GM12891 (cell line): Measurements from ENCODE around the gene KRTAP12-3.
"Not testable (repeated sequence)": the region's sequence is repeated elsewhere in the genome, so short reads cannot be mapped to it uniquely, and the experiment has no call there.

Source experiments
- DNase-seq: peaks from one replicate; pipeline ENCODE4 v3.0.0; 2011; ENCODE audit warnings: low spot score; ENCODE audit not compliant: insufficient read length
- FAIRE-seq: peaks from 2 replicates; lab custom pipeline; 2011; peaks lifted over from hg19 to GRCh38; lab: Jason Lieb, UNC
- PAX5 ChIP-seq: IDR thresholded peaks from 2 replicates; pipeline ENCODE4 v1.6.1; 2011; ENCODE audit warnings: low read length, moderate library complexity, mild to moderate bottlenecking; ENCODE audit not compliant: insufficient read depth, severe bottlenecking
- POLR2A ChIP-seq: IDR thresholded peaks from 2 replicates; pipeline ENCODE4 v1.6.1; 2011; ENCODE audit warnings: low read depth, low read length, control low read depth
- POLR2AphosphoS5 ChIP-seq: IDR thresholded peaks from 2 replicates; pipeline ENCODE4 v1.6.1; 2011; ENCODE audit warnings: low read depth, low read length, control low read depth
- POU2F2 ChIP-seq: IDR thresholded peaks from 2 replicates; pipeline ENCODE4 v1.6.1; 2011; ENCODE audit warnings: low read depth, mild to moderate bottlenecking, control low read depth, low read length, moderate library complexity
- SPI1 ChIP-seq: IDR thresholded peaks from 2 replicates; pipeline ENCODE4 v1.6.1; 2011; ENCODE audit warnings: low read depth, low read length, control low read depth
- TAF1 ChIP-seq: IDR thresholded peaks from 2 replicates; pipeline ENCODE4 v1.6.1; 2011; ENCODE audit warnings: low read depth, low read length, control low read depth

The KRTAP12-3 gene

GRCh38 chr21:44686000-44686781, 28.5 kb downstream of the KRTAP12-3 start:
- DNase-seq (no peak), FAIRE-seq (no peak)
- no peak for TF ChIP-seq POU2F2

DNA sequence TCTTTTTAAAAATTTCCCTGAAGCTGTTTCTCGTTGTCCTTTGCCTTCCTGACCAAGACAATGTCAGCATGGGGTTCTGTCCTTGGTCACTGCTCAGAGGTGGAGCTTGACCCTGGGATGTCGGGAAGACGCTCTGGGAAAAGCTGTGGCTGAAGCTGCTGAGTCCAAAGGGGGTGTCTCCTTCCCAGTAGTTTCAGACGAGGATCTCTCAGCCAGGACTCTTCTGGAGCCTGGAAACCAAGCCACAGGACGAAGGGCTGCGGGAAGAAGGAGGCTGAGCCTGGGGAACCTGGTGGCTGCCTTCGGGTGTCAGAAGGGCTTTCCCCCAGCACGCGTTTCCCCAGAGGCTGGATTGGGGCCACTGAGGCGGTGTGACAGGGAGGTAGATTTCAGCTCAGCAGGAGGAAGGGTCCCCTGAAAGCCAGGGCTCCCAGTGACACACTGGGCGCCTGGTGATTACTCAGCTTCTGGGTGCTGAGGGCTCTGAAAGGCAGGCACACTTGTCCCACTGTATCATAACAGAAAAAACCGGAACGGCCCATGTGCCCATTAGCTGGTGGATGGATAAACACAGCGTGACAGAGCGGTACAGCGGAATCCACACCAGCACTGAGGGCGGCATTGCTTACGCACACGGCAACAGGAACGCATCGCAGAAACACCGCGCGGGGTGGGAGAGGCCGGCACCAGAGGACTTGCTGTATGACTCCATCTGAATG, 29.3 kb downstream of the KRTAP12-3 start:
- FAIRE-seq (no peak), DNase-seq (no peak)
- TF ChIP-seq SPI1: no peak
- TF ChIP-seq POLR2AphosphoS5: no peak
- no peak for TF ChIP-seq TAF1
- TF ChIP-seq PAX5: no peak
- TF ChIP-seq POLR2A: no peak
- no peak for TF ChIP-seq POU2F2

- no peak for TF ChIP-seq TAF1
- no peak for TF ChIP-seq POU2F2
- DNase-seq: no peak
- no peak for FAIRE-seq
These were observed 29.9 kb downstream of the KRTAP12-3 start for GRCh38 chr21:44687671-44688070.

DNA sequence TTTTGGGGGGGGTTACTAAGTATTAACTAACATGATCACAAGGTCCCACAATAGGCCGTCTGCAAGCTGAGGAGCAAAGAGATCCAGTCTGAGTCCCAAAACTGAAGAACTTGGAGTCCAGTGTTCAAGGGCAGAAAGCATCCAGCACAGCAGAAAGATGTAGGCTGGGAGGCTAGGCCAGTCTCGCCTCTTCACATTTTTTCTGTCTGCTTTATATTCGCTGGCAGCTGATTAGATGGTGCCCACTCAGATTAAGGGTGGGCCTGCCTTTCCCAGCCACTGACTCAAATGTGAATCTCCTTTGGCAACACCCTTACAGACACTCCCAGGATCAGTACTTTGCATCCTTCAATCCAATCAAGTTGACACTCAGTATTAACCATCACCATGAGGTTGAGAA, 32.0 kb downstream of the KRTAP12-3 start:
- DNase-seq, FAIRE-seq: not testable (repeated sequence)

DNA sequence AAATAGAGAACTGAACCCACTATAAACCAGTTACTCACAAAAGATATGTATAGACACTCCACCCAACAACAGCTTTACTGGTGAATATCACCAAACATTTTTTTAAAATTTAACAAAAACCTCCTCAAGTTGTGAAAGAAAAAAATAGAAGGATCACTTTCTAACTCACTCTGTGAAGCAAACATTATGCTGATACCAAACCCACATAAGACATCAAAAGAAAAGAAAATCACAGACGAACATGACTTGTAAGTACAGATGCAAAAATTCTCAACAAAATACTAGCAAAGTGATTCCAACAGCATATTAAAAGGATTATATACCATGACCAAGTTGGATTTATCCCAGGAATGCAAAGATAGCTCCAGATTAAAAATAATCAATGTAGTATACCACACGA, 34.0 kb downstream of the KRTAP12-3 start:
- TF ChIP-seq PAX5: no peak
- no peak for TF ChIP-seq TAF1
- TF ChIP-seq SPI1: no peak
- TF ChIP-seq POLR2A: no peak
- no peak for TF ChIP-seq POU2F2
- TF ChIP-seq POLR2AphosphoS5: no peak
- no peak for DNase-seq
- no peak for FAIRE-seq

- FAIRE-seq: no peak
- TF ChIP-seq TAF1 (no peak), POLR2A (no peak), PAX5 (no peak), POLR2AphosphoS5 (no peak), POU2F2 (no peak), SPI1 (no peak)
These were observed 35.2 kb downstream of the KRTAP12-3 start for GRCh38 chr21:44692798-44693512.

DNA sequence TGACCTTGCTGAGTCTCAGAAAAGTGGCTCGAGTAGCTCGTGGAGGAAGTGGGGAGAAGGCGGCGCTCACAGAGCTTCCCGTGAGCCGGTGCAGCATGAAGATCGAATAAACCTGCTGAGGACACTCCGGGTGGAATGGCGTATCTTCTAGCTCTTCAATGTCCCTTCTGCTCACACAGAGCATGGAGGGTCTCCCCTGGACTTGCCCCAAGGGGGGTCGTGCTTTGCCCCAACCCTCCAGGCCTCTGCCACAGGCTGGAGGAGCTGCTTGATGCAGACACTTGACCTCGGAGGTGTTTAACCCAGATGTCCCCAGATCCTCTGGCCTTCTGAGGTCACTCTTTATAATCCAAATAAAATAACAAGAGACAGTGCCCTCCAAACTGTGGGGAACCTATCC, 37.0 kb downstream of the KRTAP12-3 start:
- DNase-seq: no peak
- FAIRE-seq: no peak
- TF ChIP-seq SPI1 (no peak), TAF1 (no peak), POU2F2 (no peak), POLR2A (no peak), POLR2AphosphoS5 (no peak), PAX5 (no peak)

More at GRCh38 chr21:44692798-44693512, 35.2 kb downstream of the KRTAP12-3 start:
- no peak for DNase-seq

- DNase-seq (no peak), FAIRE-seq (no peak)
- no peak for TF ChIP-seq PAX5
- TF ChIP-seq SPI1: no peak
- no peak for TF ChIP-seq TAF1
- no peak for TF ChIP-seq POLR2A
- no peak for TF ChIP-seq POU2F2
- TF ChIP-seq POLR2AphosphoS5: no peak
These were observed 37.5 kb downstream of the KRTAP12-3 start for GRCh38 chr21:44695184-44695583.

DNA sequence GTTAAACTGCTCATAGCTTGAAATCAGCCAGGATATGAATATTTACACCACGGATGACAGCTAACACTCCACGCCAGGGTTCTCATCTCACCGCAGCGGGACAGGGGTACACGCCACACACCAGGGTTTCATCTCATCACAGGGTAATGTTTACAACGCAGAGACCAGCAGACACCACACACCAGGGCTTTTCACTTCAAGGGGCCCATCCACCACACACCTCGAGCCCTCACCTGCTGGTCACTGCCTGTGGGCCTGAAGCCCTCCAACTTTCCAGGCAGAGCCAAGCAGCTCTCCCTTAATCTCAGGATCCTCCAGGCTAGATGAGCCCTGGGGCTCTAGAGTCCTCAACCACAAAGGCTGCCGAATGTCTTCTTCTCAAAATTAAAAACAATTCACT, 37.9 kb downstream of the KRTAP12-3 start:
- DNase-seq (no peak), FAIRE-seq (no peak)
- TF ChIP-seq SPI1 (no peak), POLR2A (no peak), POLR2AphosphoS5 (no peak), PAX5 (no peak), TAF1 (no peak), POU2F2 (no peak)
